Fibroblast of skin of left biceps (primary cell): ENCODE measurements around the gene SLC35F2.
"Not testable (repeated sequence)": the region's sequence is repeated elsewhere in the genome, so short reads cannot be mapped to it uniquely, and the experiment has no call there.

Experiments
- DNase-seq, 2 experiments: peaks; one replicate each; pipeline ENCODE4 v3.0.0-alpha.2; 2013; ENCODE audit warnings: low read depth in 2 of 2

Gene SLC35F2

DNA sequence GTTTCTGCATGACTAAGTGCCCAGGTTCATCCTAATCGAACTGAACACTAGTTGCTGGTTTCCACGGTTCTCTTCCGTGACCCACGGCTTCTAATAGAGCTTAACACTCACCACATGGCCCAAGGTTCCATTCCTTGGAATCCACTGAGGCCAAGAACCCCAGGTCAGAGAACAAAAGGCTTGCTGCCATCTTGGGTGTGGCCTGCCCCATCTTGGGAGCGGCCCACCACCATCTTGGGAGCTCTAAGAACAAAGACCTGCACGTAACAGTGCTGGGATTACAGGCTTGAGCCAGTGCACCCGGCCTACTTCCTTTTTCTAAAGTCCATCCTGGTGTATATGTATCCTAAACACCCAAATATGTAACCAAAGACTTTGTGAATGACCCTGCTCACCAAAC, 68.8 kb downstream of the SLC35F2 start:
- no peak for DNase-seq

DNA sequence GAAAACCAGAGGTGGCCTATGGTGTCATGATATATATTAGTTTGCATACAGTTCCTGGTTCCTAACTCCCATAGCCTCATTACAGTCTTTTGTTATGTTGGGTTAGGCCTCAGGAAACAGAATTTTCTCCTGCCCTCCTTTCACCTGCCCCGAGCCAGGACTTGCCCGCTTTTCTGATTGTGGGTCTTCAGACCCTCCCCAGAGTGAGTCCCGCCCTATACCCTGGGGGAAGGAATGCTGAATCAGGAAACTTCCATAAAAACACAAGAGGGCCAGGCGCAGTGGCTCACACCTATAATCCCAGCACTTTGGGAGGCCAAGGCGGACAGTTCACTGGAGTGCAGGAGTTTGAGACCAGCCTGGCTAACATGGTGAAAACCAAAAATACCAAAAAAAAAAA, 70.9 kb downstream of the SLC35F2 start:
- no peak for DNase-seq

DNA sequence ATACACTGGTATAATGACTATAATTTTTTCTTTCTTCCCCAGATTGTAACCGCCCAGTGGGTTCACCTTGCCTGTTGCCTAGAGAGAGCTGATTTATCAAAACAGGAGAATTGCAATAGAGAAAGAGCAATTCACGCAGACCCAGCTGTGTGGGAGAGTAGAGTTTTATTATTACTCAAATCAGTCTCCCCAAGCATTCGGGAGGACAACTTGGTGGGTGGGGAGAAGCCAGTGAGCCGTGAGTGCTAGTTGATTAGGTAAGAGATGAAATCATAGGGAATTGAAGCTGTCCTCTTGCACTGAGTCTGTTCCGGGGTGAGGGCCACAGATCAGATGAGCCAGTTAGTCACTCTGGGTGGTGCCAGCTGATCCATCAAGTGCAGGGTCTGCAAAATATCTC, 73.2 kb downstream of the SLC35F2 start:
- DNase-seq, result no peak

DNA sequence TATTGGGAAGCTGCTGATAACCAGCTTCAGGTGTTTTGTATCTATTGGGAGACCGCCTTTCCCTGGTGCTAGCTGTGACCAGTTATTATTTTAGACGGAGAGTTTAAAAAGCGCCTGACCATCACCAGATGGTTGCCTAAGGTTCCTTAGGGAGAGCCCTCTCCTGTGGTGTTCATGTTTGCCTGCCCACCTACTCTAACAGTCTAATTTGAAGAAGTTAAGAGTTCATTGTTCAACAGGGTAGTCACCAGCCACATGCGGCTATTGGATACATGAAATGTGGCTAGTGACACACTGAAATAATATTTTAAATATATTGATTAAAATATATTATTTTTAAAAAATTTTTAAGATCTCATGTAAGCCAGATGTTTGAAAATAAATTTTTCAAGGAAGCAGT, 75.5 kb downstream of the SLC35F2 start:
- DNase-seq, result no peak

DNA sequence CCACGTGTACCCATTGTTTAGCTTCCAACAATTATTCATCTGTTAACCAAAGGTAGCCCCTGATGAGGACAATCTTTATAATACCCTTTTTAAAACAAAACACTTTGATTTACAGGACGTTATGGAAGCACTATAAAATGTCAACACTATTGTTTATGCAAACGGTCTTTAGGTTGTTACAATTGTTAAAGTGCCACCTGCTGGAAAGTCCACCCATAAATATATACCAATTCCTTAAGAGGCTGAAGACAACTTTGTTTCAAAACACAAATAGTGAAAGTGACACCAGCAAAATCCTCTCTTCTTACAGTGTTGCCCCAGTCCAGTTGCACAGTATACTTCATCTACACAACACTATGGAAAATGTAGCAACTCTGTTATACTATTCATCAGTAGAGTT, 77.8 kb downstream of the SLC35F2 start:
- no peak for DNase-seq

DNA sequence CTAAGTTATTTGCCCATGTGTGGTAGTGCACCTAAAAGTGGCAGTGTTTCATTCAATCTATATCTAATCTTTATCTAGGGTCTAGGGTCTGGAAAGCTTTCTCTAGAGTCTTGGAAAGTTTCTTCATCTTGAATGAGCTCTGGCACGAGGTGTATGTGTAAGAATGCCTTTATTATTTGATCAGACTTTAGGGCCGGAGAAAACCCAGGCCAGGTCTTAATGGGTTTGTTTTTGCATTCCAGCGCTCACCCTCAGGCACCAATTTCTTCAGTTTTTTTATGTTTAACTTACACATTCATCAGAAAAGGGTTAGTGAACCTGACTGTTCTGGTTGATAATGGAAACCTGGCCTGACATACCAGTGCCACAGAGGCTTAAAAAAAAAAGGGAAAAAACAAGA, 78.5 kb downstream of the SLC35F2 start:
- DNase-seq, result no peak

DNA sequence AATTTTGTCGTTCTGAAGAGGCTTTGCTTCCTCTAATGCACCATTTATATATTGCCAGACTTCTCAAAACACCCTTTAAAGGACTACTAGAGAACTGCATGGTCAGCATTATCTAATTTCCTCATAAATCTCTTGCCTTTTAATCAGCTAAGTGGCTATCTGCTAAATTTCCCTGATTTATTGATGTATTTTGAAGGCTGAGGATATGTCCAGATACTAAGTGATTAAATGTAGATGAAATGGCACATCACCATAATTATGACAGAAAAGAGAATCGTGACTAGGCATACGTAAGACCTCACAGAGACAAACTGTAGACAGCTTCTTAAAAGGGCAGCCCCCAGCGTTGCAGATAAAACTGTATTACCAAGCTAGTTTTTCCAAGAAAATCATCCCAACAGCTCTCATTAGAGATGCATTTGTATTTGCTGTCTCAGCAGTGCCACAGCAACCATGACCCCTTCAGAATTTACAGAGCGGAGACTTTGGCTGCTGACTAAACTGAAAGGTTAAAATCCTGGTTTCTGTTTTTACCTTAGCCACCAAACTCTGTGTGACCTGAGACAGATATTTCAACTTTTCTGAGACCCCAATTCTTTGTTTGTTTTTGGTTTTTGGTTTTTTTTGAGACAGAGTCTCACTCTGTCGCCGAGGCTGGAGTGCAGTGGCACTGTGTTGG, 79.6 kb downstream of the SLC35F2 start:
- no peak for DNase-seq

DNA sequence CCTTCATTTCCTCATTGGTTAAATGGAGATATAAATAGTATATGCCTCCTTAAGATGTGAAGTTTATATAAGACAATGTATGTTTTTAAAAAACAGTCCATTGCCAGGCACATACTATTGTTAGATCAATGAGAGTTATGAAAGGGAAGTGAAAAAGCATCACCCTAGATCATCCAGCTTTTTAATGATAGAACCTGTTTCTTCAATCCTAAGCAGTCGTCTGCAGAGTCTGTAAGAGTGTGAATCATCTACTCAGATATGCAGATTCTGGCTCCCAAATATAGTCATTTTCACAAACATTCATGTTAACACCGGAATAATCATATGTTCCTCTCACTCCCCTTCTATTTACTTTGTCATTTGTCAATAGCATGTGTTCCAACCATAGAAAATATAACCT, 81.5 kb downstream of the SLC35F2 start:
- no peak for DNase-seq

DNA sequence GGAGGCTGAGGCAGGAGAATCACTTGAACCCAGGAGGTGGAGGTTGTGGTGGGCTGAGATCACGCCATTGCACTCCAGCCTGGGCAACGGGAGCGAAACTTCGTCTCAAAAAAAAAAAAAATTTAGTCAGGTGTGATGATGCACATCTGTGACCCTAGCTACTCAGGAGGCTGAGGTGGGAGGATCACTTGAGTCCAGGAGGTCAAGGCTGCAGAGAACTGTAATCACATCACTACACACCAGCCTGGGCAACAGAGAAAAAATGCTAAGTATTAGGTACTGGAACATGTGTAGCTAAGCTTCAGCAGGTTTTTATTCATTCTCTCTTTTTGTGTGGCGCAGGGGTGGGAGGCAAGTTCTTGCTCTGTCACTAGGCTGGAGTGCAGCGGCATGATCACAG, 82.5 kb downstream of the SLC35F2 start:
- DNase-seq, result no peak

DNA sequence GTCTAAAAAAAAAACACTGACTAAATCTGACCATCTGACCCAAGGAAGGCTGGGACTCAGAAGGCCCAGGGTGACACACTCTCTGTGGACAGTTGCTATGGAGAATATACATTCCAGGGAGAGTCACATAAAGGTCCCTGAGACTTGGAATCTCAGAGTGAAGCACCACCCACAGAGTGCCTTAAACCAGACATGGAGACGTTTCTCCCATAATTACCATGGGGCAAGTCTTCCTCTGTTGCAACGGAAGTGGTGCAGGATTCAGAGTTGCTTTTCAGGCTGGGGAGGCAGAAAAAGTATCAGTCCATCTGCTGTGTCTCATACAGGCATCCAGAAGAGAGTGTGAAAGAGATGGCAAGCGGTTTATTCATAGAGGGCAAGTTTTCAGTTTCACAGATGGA, 88.0 kb downstream of the SLC35F2 start:
- DNase-seq, result no peak

DNA sequence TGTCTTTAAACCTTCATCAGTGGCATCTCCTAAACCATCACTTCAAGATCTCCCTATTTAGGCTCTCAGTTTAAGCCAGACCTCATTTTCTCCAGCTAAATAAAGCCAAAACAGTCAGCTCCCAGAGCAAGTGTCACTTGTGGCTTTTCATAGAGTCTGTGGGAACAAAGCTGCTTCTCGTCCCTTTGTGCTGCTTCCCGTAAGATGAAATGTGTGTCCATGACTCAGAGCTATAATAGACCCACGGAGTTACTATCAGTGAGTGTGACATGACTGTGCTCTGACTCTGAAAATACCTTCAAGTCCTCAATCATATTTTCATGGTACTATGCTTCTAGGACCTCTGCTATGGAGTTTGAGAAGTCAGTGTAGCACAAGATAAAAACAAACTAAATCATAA, 89.4 kb downstream of the SLC35F2 start:
- peak in 1 of 2 experiments; percentile 8 for DNase-seq

DNA sequence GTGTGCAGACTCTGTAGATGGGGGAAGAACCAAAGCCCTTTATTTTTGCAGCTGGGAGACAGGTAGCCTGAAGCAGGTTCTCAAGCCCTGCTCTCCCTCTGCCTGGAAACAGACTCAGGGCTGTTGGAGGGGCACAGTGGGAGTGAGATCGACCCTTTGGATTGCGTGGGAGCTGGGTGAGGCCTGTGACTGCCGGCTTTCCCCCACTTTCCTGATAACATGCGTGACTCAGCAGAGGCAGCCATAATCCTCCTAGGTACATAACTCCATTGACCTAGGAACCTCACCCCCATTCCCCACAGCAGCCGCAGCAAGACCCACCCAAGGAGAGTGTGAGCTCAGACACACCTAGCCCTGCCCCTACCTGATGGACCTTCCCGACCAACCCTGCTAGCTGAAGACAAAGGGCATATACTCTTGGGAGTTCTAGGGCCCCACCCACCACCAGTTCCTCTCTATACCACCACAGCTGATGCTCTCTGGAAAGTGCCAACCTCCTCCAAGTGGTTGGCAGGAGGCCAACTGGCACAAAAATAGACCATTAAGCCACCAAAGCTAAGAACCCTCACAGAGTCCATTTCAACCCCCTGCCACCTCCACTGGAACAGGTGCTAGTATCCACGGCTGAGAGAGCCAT, 99.8 kb downstream of the SLC35F2 start:
- DNase-seq, result not testable (repeated sequence)

DNA sequence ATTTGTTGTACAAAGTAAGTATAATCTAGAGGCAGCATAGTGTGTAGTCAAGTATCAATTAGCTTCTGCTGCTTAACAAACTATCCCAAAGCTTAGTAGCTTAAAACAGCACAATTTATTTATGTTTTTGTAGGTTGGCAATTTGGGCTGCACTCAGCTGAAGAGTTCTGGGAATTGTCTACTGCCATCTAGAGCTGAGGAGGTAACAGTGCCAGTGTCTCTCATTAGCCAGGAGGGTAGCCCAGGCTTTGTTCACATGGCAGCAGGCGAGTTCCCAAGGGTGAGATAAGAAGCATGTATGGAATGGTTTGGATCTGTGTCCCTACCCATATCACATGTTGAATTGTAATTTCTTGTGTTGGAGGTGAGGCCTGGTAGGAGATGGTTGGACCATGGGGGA, 100.9 kb downstream of the SLC35F2 start:
- no peak for DNase-seq

DNA sequence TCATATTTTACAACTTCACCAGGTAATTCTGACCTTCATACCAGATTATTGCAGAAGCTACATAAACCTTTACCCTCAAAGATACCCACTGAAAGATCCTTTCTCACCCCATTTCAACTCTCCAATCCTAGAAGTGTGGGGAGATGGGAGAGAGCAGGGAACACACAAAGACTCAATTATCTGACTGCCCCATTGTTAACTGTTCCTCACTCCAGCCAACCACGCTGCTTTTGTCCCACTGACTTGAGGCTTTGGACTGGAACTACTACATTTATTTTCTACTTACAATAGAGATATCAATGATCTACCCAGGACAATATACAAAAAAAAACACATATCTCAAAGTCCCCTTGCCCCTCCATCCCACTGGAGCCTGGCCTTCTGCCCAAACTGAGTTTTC, 102.0 kb downstream of the SLC35F2 start:
- DNase-seq, result no peak

DNA sequence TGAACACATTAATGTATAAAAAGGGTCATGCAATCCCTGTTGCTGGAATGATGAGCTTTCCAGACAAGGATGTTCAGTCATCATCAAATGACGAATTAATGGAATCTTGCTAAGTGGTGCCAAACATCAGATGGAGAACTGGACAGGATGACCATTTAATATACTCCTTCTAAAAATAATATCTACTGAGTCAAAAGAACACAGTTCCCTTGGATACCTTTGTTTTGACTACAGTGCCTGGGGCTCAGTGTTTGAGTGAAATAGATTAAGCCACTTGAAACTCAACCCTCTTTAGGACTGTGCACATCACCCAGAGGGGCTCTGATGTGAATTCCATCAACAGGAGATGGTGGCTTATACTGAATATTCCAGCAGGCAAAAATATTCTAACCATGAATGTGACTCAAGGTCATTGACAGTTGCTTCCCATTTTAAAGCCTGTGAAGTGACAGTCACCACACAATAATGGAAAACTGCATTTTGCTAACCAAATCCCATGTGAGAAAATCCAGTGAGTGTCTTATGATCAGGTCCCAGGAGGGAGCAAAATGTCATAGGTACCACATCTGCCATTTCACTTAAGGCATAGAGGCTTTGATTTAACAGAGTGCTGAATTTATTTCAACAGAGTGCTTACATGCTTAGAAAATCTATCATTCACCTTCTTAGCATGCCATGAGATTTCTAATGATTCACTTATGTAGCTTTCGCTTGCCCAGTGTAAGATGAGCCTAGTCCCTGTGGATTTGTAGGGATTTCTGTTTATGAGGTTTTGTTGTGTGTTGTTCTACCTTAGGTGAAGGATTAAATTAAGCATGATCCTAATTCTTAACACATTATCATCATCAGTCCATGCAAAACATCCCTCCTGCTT, 105.4 kb downstream of the SLC35F2 start:
- DNase-seq, result no peak

DNA sequence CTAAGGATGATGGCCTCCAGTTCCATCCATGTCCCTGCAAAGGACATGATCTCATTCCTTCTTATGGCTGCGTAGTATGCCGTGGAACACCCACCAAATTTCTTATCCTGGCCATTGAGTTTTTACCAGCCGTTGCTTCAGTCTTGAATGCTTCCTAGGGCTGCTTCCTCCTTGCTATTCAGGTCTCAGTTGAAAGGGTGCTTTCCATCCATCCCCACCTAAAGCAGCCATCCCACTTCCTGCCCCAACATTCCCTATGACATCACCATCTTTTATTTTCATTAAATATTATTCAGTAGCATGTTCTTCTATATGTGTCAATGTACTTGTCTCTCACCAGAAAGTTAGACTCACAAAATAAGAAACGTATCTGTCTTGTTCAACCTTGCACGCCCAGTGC, 106.1 kb downstream of the SLC35F2 start:
- DNase-seq, result no peak

DNA sequence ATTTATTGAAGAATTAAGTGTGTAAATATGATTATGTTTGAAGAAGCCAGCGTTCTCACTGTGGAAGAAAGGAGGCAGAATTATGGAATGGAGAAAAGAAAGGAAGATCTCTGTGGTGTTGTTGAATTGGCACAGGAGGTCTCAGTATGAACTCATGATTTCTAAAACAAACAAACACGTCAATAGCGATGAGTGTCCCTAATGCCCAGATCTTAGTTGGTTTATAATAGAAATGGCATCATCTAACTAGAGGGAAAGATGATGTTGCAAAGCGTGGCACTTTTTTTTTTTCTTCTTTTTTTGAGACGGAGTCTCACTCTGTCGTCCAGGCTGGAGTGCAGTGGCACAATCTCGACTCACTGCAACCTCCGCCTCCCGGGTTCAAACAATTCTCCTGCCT, 107.5 kb downstream of the SLC35F2 start:
- no peak for DNase-seq

DNA sequence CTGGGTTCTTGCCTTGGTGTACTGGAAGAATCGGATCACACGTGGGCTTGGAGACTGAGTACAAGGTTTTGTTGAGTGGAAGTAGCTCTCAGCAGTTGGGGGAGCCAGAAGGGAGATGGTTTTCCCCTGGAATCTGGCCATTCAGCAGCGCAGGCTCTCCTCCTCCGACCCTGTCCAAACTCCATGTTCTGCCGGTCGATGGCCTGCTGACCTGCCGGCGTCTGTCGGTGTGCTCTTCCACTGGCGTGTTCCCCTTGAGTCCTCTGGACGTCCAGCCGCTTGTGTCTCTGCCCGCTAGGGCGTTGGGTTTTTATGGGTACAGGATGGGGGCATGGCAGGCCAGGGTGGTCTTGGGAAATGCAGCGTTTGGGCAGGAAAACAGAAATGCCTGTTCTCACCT, 108.3 kb downstream of the SLC35F2 start:
- DNase-seq, result no peak

DNA sequence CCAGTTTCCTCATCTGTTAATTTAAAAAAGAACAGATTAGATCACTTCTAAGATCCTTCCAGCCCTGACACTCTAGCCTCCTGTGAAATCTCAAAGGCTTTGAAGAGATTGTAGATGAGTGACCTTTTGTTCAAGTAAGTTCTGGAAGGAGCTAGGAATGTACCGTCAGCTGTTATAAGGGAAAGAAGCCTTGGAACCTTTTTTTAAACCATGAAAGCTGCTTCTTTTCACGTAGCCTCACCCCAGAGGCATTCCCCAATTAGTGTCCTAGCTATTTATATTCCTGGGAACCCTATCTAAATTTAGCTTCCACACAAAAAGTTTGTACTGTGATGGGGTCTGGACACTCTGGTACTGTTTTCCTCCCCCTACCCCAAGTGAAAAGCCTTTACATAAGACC, 111.0 kb downstream of the SLC35F2 start:
- no peak for DNase-seq

DNA sequence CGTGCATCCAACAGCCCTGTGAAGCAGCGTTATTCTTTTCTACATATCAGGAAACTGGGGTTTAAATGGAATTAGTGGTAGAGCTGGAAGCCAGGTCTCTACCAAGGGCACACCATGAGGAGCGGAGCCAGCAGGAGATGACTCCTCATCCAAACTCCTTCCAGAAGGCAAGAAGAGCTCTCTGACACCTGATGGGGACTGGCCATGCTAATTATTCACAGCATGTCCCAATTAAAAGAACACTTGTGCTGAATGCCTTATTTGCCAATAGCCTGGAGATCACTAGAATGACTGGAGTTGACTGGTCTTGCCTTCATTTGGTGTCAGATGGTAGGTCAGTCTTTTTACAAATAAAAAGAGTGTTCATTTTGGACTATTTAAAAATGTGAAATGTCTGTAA, 113.9 kb downstream of the SLC35F2 start:
- DNase-seq, result no peak

DNA sequence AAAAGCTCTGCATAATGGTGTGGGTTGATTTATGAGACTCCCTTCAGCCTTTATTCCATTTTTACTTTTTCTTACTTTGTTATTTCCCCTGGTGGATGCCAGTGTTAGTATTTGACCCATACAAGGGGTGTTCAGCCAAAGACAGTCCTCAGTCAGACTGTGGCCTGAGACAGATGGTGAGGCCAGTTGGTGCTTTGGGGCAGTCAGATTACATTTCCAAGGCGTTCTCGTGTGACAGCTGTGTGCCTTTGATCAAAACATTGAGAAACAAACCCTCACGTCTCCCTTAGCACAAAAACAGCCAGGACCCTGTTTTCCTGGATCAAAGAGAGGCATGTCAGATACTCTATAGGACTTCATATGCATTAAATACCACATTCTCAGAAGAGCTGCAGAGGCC, 115.4 kb downstream of the SLC35F2 start:
- DNase-seq, result no peak

DNA sequence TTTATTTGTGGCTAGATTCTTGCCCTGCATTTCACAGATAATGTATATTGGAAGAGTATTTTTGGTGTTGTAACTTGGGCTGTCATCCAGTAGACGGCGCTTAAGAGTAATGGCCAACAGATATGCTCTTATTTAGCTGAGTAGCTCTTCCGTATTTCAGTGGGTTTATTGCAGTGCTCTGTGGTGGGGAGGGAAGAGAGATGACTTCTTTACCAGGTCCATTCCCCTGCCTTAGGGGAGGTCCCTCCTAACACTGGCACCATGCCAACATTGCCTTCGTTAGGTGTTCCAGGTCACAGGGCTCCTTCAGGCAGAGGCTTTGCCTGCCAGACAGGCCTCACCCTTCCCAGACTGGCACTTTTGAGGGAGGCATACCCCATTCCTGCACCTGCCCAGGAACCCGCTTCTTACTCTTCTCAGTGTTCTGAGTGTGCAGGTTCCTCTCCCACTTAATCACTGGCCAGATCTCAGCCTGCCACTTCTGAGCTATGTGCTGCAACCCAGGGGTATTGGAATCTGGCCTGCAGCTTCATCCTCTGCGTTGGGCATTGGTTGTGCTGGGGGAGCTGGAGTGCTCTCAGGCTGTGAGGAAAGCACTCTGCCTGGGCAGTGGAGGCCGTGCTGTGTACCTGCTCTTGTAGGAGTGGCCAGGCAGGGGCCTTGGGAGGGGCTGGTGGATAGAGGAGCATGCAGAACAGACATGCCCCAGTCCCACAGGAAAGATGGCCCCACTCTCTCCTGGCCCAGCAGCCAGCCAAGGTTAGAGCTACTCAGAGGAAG, 117.4 kb downstream of the SLC35F2 start:
- no peak for DNase-seq
